ENCODE data around the gene SLC17A7.

GRCh38 chr19:49432141-49433073, 8.9 kb downstream of the SLC17A7 start:
- no peak for TF ChIP-seq CTCF (IDR thresholded peaks at IDR 0.05; ENCODE audit: low read depth, low read length, poor library complexity, severe bottlenecking)
- TF ChIP-seq EZH2phosphoT487 (IDR thresholded peaks at IDR 0.05; ENCODE audit: borderline replicate concordance, low read length) = no peak
